NCI-H1092 (cell line): Measurements from ENCODE around the gene MTOR.
A peak's percentile ranks its signal among the peaks of the same experiment; 100 is the strongest.

Experiments
- DNase-seq: peaks from one replicate; lab custom pipeline; 2025; lab: John Stamatoyannopoulos, UW

MTOR gene

GRCh38 chr1:11151114-11151513 lies 111.2 kb downstream of the MTOR start:
- DNase-seq: no peak

GRCh38 chr1:11150326-11150725 lies 112.0 kb downstream of the MTOR start:
- no peak for DNase-seq

- DNase-seq: no peak
Measured at GRCh38 chr1:11147197-11147770, 115.1 kb downstream of the MTOR start.

- DNase-seq: no peak
Measured at GRCh38 chr1:11145741-11146140, 116.6 kb downstream of the MTOR start.

GRCh38 chr1:11144570-11145256 lies 117.6 kb downstream of the MTOR start:
- no peak for DNase-seq

- no peak for DNase-seq
Measured at GRCh38 chr1:11143907-11144306, 118.4 kb downstream of the MTOR start.

- no peak for DNase-seq
Measured at GRCh38 chr1:11143401-11143800, 119.0 kb downstream of the MTOR start.

GRCh38 chr1:11142618-11143391 lies 119.5 kb downstream of the MTOR start:
- no peak for DNase-seq

- DNase-seq: no peak
Measured at GRCh38 chr1:11138952-11139351, 123.4 kb downstream of the MTOR start.

GRCh38 chr1:11138029-11138428 lies 124.3 kb downstream of the MTOR start:
- no peak for DNase-seq

GRCh38 chr1:11134898-11135266 lies 127.5 kb downstream of the MTOR start:
- DNase-seq: no peak

- DNase-seq: peak; percentile 31
Measured at GRCh38 chr1:11134251-11134897, 128.0 kb downstream of the MTOR start.

GRCh38 chr1:11132563-11133293 lies 129.6 kb downstream of the MTOR start:
- no peak for DNase-seq

- no peak for DNase-seq
Measured at GRCh38 chr1:11131816-11132215, 130.5 kb downstream of the MTOR start.

GRCh38 chr1:11130406-11130805 lies 131.9 kb downstream of the MTOR start:
- no peak for DNase-seq

- DNase-seq: peak; percentile 29
Measured at GRCh38 chr1:11129649-11130390, 132.5 kb downstream of the MTOR start.

- DNase-seq: no peak
Measured at GRCh38 chr1:11126569-11126968, 135.8 kb downstream of the MTOR start.

- no peak for DNase-seq
Measured at GRCh38 chr1:11125931-11126330, 136.4 kb downstream of the MTOR start.

GRCh38 chr1:11124965-11125364 lies 137.4 kb downstream of the MTOR start:
- DNase-seq: no peak

GRCh38 chr1:11116318-11116717 lies 146.0 kb downstream of the MTOR start:
- no peak for DNase-seq

GRCh38 chr1:11114966-11115365 lies 147.4 kb downstream of the MTOR start:
- DNase-seq: no peak
